Measurements from ENCODE around the gene LY9.
"Not testable (repeated sequence)": the region's sequence is repeated elsewhere in the genome, so short reads cannot be mapped to it uniquely, and the experiment has no call there.

Gene LY9

DNA sequence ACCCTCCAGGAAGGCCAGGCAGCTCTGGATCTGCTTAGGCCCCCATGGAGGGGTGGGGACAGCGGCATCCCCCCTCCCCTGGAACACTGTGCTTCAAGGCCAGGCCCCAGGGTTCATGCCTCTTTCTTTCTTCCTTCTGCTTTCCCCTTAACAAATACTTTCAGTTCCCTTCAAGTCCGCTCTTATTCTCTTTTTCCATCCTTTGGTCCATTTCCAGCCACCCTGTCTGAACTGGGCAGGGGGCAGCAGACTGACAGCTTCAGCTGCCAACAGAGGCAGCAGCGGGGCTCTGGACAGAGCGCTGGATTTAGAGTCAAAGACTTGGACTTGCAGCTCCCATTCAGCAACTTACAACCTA is 67.8 kb downstream of the LY9 start:
- no peak for DNase-seq (ENCODE audit: low read depth in 3 of 3)

DNA sequence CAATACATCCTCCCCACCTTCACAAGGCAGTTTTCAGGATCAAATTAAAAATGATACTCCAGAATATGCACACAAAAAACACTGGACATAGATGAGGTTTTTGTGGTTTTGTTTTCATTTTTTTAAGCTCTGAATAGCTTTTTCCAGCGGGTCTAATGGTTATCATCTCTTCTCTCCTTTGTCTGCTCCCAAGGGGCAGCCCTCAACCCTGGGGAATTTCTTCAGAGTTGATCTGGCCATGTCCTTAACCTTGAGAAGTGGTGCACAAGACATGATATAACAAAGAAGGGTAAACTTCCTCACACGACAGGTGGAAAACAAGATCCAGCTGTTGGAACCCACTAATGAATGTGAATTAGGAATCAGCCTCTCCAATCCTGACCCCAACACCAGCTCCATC is 68.2 kb downstream of the LY9 start:
- DNase-seq (ENCODE audit: low read depth in 3 of 3): no peak

DNA sequence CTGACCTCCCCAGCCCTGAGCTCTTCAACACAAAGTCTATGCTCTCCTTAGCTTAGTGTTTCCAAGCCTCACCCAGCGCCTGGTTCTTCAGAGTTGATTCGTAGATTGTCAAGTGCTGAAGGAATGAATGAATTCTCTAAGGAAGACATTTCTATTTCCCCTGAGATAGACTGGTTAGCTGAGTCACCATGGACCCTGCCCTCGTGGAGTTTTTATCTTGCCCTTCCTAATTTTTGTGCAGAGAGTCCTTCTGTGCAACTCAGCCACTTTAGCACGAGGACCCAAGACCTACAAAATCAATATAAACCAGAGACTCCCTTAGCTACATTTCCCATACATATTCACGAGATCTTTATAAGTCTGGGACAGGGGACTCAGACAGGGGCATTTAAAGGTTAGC is 69.4 kb downstream of the LY9 start:
- DNase-seq (ENCODE audit: low read depth in 3 of 3): no peak

DNA sequence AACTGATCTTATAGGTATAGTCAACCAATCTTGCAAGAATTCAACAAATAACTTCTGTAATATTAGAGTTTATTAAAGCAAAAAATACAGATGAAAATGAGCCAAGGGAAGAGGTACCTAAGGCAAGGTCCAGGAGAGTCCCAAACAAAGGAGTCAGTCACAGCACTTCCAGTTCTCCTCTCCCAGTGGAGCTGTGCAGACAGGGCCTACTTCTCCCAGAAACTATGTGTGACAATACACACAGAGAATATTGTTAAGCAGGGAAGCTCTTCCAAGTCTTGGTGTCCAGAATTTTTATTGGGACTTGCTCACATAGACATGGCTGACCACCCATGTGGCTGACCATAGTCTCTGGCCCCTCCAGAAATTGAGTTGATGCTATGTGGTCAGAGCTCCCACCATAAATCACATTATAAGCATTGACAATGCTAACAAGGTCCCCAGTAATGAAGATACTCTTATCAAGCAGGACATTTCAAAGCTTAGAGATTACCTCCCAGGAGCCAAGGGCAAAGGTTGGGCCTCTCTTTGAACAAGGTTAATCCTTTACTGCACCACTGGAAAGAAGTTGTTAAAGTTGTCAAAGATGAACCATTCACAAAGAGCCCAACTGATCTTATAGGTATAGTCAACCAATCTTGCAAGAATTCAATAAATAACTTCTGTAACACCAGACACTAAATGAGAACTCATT is 70.2 kb downstream of the LY9 start:
- no peak for DNase-seq (ENCODE audit: low read depth in 3 of 3)

DNA sequence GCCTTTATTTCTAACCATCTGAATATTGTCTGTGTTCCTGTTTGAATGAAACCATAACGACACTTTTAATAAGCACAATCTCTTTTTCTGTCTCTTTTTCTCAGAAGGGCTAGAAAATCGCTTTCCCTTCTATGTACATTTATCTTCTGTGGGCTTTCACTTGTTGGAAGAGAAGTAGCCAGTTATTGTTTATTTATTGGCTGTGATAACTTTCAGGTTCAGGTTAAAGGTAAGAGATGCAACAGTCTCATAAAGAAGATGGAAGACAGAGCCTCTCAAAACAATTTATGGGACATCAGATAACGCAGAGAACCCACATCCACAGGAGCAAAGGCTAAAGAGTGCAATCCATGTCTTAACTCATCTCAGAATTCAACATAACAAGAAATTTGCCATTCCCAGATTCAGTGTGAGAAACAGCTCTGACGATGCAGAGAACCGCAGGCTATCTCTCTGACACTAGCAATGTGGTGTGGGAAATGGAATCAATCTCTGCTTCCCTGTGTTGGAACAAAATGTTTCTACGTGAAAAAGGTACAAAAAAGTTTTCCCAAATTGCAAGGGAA is 70.8 kb downstream of the LY9 start:
- DNase-seq (ENCODE audit: low read depth in 3 of 3): no peak

GRCh38 chr1:160867651-160868050 is 71.7 kb downstream of the LY9 start:
- not testable (repeated sequence) for DNase-seq (ENCODE audit: low read depth in 3 of 3)

- no peak for DNase-seq (ENCODE audit: low read depth in 3 of 3)
Measured at GRCh38 chr1:160868141-160868540, 72.2 kb downstream of the LY9 start.

DNA sequence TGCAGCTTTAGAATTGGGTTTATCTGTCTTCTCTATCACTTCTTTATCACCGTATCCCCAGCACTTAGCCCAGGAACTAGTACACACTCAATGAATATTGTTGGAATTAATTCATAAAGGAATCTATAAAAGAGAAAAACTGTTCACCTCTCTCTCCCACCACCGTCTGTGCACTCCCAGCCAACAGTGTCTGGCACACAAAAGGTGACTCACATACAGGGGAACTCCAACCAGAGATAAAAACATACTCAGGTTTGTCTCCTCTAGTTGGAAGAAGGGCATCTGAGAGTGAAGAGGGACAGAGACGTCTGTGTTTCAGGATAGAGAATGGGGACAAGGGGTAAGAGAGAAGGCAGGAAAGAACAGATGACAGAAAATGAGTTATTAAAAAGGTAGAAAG is 79.0 kb downstream of the LY9 start:
- DNase-seq (ENCODE audit: low read depth in 3 of 3): no peak

- DNase-seq (ENCODE audit: low read depth in 3 of 3): not testable (repeated sequence)
Measured at GRCh38 chr1:160875591-160875990, 79.6 kb downstream of the LY9 start.

DNA sequence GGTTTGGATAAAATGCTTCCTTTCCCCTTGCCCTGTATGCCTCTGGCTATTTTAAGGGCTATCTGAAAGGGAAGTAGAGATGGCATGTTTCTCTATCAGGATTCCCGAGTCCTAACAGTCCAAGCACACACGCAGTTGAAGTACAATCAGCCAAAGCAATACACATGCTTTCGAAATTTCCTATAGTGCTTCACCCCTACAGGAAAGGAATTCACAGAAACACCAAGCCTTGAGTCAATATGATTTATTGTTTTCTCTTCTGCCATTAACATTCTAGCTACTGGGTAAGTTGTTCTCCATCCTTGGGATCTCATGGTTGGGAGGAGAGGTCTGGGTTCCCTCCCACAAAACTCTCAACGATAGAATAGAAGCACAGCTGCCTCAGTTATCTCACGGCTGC is 80.3 kb downstream of the LY9 start:
- no peak for DNase-seq (ENCODE audit: low read depth in 3 of 3)

GRCh38 chr1:160877221-160877620 is 81.2 kb downstream of the LY9 start:
- DNase-seq (ENCODE audit: low read depth in 3 of 3): no peak

Measured in stimulated activated CD4-positive, alpha-beta T cell treated with anti-CD3 and anti-CD28 coated beads, TNF-alpha, amount 100 ng/mL, for 4 hours (primary cell).